T-helper 1 cell treated with Interleukin-12 subunit alpha and Interleukin-12 subunit beta and Interleukin-4 antibody, amounts not matched to agents 30 ng/mL and 1 ng/mL, for 36 hours (primary cell): ENCODE data around the gene NTM. TPM values are rescaled to one million over a fixed set of nuclear protein-coding genes. Genes with fewer than 3 reads are reported as not detected.

Experiments used
- intact Hi-C: fragments of 100-400 bp; cut with micrococcal nuclease; formaldehyde crosslinking; loops from one replicate; pipeline ENCODE4 v1.15.1; 2024
- total RNA-seq: library from RNA; stranded (reverse); gene quantifications from 2 replicates; pipeline ENCODE4 v1.2.3, GENCODE V29; 2022

NTM gene
- total RNA-seq, 1 donor from 2014 or later = not detected

GRCh38 chr11:132033051-132033450, 662.6 kb downstream of the NTM start:
- intact Hi-C loops = no loop called here

DNA sequence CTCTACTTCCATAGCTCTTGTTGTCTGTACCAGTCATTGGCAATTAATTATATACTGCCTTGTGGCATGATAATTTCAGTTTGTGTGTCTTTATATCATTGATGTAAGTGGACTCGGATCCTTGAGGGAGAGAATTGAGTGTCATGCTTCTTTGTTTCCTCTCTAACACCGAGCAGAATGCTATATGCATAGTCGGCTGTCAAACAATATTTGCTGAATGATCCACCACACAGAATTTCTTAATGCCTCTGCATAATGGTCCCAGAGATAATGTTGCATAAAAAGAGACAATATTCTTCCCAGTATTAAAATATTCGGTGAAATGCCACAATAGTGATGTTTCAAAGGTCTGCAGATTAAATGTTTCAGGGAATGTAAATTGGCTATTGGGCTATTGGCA, 664.8 kb downstream of the NTM start:
- intact Hi-C loops = no loop called here

DNA sequence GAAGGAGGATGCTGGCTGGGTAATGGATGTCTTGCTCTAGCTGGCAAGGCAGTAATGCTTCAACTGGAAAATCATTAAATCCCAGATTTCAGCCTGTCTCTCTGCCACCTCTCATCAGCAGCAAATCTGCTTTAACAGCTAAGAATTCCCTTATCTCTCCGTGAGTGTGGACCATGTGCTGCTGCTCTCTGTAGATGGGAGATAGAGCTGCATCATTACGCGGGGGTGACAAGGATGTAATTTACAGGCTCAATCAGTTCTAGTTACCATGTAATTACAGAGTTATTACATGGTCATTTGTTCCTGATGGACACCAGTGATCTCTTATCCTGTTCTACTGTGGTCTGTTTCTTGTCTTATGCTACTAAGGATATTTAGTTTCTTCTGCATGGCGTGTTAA, 665.4 kb downstream of the NTM start:
- intact Hi-C loops = no loop called here

DNA sequence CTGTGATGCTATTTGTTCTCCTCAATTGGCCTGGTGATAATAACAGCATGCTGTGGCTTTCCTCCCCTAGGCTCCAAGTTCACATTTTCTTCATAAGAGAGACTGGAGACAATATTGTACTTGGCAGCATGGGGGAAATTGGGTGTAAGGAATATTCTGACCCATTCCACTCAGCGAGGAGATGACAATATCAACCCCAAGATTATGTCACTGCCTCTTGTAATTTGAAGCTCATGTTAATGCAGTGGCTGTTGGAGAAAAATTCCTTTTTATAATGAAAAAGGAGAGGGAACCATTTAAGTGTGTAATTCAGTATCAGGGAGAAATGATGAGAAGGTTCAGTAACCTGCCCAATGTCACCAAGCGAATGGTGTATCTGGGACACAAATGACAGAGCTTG, 665.8 kb downstream of the NTM start:
- intact Hi-C loops = no loop called here

DNA sequence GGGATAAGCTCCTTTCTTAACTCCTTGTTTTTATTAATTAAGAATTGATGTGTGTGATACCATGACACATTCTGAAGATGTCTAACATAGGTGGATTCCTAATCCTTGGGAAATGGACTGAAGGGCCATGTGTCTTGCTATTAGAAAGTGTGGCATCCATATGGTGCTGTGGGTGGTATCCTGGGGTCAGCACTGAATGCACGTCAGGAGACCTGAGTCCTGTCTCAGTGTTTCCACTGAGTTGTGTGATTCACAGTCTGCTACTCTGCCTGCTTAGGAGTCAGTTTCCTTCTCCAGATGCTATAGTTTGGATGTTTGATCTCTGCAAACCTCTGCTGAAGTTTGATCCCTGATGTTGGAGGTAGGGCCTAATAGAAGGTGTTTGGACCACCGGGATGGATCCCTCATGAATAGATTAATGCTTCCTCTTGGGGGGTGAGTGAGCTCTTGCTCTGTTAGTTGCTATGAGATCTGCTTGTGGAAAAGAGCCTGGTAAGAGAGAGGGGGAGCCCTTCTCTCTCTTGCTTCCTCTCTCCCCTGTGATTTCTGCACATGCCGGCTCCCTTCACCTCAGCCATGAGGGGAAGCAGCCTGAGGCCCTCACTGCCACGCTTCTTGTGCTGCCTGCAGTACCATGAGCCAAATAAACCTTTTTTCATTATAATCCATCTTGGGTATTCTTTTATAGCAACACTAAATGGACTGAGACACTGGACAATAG, 666.5 kb downstream of the NTM start:
- intact Hi-C loops = no loop called here

DNA sequence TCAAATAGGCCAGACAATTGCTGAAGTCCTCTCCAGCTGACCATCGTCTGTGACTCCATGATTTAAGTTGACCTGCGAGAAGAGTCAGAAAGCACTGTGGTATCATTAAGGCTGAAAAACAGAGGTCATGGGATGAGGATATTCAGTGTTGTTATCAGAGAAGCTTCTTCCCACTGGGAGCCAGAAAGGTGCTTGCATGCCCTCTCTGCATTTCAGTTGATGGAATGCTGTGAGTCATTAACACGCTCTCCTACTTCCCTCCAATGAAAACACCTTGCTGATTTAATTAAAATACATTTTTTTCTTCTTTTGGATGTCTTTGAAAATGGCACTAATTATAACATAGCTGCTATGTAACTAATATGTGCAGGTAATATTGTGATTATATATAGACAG, 667.0 kb downstream of the NTM start:
- intact Hi-C loops = no loop called here

DNA sequence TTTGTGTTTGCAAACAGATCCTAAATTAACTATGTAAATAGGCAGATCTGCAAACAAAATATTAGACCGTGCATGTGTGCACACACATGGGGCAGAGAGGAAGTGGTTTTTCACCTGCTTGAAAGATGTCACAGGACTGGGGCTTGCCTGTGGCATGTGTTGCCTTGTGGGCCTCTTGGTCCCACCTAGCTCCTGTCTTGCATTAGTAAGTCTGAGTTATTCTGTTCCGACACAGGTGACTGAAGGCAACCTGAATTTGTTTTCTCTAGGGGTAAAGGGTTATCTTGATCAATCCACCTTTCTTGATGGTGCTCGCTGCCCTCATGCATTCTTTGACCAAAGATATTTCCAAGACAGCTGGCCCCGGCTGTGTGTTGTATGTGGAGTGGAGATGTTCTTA, 667.5 kb downstream of the NTM start:
- intact Hi-C loops = no loop called here

GRCh38 chr11:132039521-132039920, 669.1 kb downstream of the NTM start:
- intact Hi-C loops = no loop called here

GRCh38 chr11:132042296-132042695, 671.9 kb downstream of the NTM start:
- intact Hi-C loops = no loop called here

DNA sequence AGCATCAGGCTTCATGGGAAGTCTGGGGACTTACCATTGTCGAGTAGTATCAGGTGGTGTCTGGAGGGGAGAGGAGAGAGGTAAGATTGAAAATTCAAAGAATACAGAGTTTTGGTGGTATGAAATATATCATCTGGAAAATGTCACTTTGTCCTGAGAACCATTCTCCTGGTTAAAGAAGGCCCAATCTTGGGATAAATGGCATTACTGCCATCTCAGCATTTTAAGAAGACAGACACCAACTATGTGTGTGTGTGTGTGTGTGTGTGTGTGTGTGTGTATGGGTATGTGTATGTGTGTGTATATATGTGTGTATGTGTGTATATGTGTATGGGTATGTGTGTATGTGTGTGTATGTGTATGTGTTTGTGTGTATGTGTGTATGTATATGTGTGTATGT, 673.3 kb downstream of the NTM start:
- intact Hi-C loops = no loop called here

- intact Hi-C loops = no loop called here
These were observed 674.7 kb downstream of the NTM start for GRCh38 chr11:132045107-132045506.

GRCh38 chr11:132046288-132046865, 676.0 kb downstream of the NTM start:
- intact Hi-C loops = no loop called here

DNA sequence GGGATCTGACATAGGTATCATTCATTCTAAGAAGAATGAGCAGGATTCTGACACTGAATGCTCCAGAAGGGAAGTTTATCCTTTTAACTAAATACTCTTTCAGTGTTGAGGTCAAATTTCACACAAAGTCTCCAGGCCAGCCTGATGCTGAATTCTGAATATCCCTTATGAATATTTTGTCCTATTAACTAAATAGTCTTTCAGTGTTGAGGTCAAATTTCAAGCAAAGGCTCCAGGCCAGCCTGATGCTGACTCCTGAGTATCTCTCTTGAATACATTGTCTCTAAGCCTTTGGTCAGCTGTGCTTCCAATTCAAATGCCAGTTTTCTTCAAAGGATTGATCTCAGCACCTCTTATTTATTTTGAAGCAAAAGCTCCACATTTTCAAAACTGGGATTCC, 676.8 kb downstream of the NTM start:
- intact Hi-C loops = no loop called here

DNA sequence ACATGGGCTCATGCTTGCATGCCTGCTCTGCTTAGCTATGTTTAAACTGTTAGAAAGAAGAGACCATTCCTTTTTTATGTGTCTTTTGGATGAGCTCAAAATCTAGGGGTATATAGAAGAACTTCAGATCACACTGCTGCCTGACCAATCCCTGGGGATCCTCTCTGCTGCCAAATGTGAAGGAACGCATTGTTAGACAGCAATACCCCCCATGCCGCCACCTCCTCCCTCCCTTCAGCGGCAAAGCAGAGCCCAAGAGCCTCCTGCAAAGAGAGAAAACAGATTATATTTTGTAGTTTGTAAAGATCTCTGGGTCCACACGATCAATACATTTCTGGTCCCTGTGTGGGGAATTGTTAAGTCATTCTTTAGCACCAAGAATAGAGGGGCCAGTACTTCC, 677.6 kb downstream of the NTM start:
- intact Hi-C loops = no loop called here

GRCh38 chr11:132049205-132049604, 678.8 kb downstream of the NTM start:
- intact Hi-C loops = no loop called here

- intact Hi-C loops = no loop called here
These were observed 679.6 kb downstream of the NTM start for GRCh38 chr11:132050049-132050448.

DNA sequence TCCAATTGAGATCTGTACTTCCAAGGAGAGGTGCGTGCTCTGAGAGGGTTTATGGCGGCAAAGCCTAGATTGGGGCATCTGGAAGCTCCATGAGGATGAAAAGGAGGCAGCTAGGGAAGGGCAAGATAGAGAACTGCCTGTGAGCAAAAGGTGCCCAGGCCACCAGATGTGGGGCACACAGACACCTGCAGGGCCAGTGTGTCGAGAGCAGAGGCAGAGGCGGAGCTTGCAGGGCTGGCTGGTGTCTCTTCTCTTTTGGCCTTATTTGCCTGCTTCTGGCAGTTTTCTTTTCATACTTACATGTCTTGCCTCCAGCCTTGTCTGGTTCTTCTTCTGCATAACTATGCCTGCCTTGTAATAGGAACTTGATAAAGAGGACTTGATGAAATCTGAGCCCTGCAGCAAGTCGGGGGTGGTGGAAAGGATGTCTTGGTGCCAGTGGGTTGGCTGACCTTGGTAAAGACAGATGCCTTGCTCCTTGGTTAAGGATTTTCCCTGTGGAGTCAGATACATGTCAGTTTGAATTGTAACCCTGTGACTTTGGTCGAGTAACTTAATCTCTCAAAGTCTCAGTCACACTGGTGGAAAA, 680.3 kb downstream of the NTM start:
- intact Hi-C loops = no loop called here

DNA sequence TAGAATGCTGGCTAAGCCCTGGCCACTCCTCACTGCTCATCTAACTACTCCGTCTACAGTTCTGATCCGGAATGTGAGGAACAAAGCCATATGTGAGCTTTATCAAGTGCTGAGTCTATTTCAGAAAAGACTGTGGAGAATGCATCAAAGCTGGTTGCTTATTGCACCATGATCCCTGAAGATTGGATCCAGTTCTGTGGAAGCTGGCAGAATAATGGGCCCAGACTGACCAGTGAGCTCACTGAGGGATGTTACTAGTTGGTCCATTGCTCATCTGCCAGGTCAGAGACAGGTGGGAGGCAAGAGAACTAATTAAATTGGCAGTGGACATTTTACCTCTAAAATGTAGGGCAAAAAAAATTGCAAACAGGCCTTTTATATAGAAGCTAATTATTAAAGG, 681.3 kb downstream of the NTM start:
- intact Hi-C loops = no loop called here

- intact Hi-C loops = no loop called here
These were observed 681.9 kb downstream of the NTM start for GRCh38 chr11:132052342-132052741.

- intact Hi-C loops = no loop called here
These were observed 682.5 kb downstream of the NTM start for GRCh38 chr11:132052904-132053303.

- intact Hi-C loops = no loop called here
These were observed 684.4 kb downstream of the NTM start for GRCh38 chr11:132054822-132055221.

DNA sequence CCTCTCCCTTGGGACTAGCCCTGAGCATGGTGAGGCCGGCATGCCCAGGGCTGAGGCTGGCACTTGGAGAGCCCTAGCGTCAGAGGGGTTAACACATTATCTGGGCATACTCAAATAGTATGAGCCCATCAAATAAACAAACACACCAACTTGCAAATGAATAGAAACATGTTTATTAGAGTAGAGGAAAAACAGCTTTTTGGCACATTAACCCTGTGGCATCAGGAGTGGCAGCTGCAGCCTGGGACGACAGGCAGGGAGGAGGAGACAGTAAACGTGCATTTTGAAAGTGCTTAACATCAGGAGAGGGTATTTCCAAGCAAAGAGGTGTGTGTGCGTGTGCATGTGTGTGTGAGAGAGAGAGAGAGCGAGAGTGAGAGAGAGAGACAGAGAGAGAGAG, 684.9 kb downstream of the NTM start:
- intact Hi-C loops = no loop called here

GRCh38 chr11:132056689-132057088, 686.3 kb downstream of the NTM start:
- intact Hi-C loops = no loop called here
